Kidney (tissue), 14 donors: ENCODE results near the gene CCDC170. TPM values are rescaled to one million over a fixed set of nuclear protein-coding genes. Genes with fewer than 3 reads are reported as not detected.

Experiments
- DNase-seq, 5 donors: peaks; one replicate each; pipeline ENCODE4 v3.0.0-alpha.2; 2013 to 2020
- FAIRE-seq: peaks from 2 replicates; lab custom pipeline; 2012; peaks lifted over from hg19 to GRCh38; lab: Jason Lieb, UNC
- H3K27ac ChIP-seq, 2 donors: one replicate each; pipeline ENCODE4 v1.7.0; 2013; ENCODE audit warnings: low read depth in 2 of 2, low read length in 2 of 2, inconsistent platforms in 1 of 2
- H3K27me3 ChIP-seq: one replicate; pipeline ENCODE4 v1.7.1; 2013; ENCODE audit warnings: low read length, inconsistent platforms; ENCODE audit not compliant: control insufficient read depth, insufficient read depth
- H3K36me3 ChIP-seq, 3 donors: one replicate each; pipeline versions ENCODE4 v1.7.0 to v1.7.1; 2013; ENCODE audit warnings: low read length in 3 of 3, control low read depth in 1 of 3, inconsistent platforms in 1 of 3; ENCODE audit not compliant: insufficient read depth in 3 of 3, control insufficient read depth in 2 of 3
- H3K4me1 ChIP-seq, 3 donors: one replicate each; pipeline versions ENCODE4 v1.7.0 to v1.7.1; 2013; ENCODE audit warnings: low read length in 3 of 3, inconsistent platforms in 1 of 3, low read depth in 1 of 3; ENCODE audit not compliant: control insufficient read depth in 2 of 3, insufficient read depth in 2 of 3
- H3K4me3 ChIP-seq, 3 donors: one replicate each; pipeline versions ENCODE4 v1.7.0 to v1.8.1; 2013; ENCODE audit warnings: low read length in 3 of 3, control low read depth in 1 of 3, inconsistent platforms in 1 of 3
- H3K9ac ChIP-seq, 3 donors: one replicate each; pipeline versions ENCODE4 v1.7.0 to v1.7.1; 2013; ENCODE audit warnings: low read length in 3 of 3, control low read depth in 1 of 3, inconsistent platforms in 1 of 3
- H3K9me3 ChIP-seq, 3 donors: one replicate each; pipeline versions ENCODE4 v1.7.0 to v1.7.1; 2013; ENCODE audit warnings: low read length in 3 of 3, control low read depth in 1 of 3, inconsistent platforms in 1 of 3; ENCODE audit not compliant: control insufficient read depth in 2 of 3, insufficient read depth in 1 of 3
- CTCF ChIP-seq: IDR thresholded peaks from 3 replicates; pipeline ENCODE4 v1.5.1; 2012; ENCODE audit warnings: mild to moderate bottlenecking, moderate library complexity, borderline replicate concordance; ENCODE audit not compliant: insufficient read depth; ENCODE audit errors: extremely low read depth
- intact Hi-C: fragments of 100-400 bp; cut with DNase I; formaldehyde crosslinking; loops from one replicate; pipeline ENCODE4 v1.11.1; 2022
- polyA plus RNA-seq: library from polyadenylated mRNA; stranded (reverse); fragments of 350-450 nt; fragmentation: Illumina TruSeq; extraction: RNeasy Lipid Tissue Mini Kit (QIAGEN cat#74804); gene quantifications from one replicate; pipeline ENCODE4 v1.2.3, GENCODE V29; 2014; ENCODE audit warnings: low read depth, low replicate concordance; ENCODE audit not compliant: insufficient read depth
- total RNA-seq: library from RNA; stranded (reverse); fragmentation: NEBNext Ultra II Directional; extraction: Animal tissue kit (Norgen Biotek cat#: 25700); gene quantifications from one replicate; pipeline ENCODE4 v1.2.1, GENCODE V29; 2021
- donor health status: control.
- donor health status: control.
- donor health status: control.
- donor health status: control.
- donor health status: control.
- donor health status: DM: yes; HTN: yes; CAD: no.
- donor health status: Normal renal cell carcinoma (clear cell type).

CCDC170 gene
- total and polyA plus RNA-seq, 2 donors from 2014 or later: 0.34 to 2.1 TPM

GRCh38 chr6:151624481-151624880, 130.7 kb downstream of the CCDC170 start:
- H3K4me3 ChIP-seq: no peak overlapping the region
- no peaks in the 10 kb centered on the region for H3K9me3 ChIP-seq
- no peaks in the 10 kb centered on the region for H3K27me3 ChIP-seq
- H3K27ac ChIP-seq: no peak overlapping the region
- no peak overlapping the region for H3K9ac ChIP-seq
- intact Hi-C loops: no loop called here
- FAIRE-seq: no peak
- H3K36me3 ChIP-seq: no peaks in the 10 kb centered on the region
- TF ChIP-seq CTCF: no peak
- H3K4me1 ChIP-seq: no peaks in the 10 kb centered on the region
- DNase-seq: no peak

GRCh38 chr6:151624900-151625536, 131.2 kb downstream of the CCDC170 start:
- FAIRE-seq (no peak), DNase-seq (no peak)
- Histone ChIP-seq H3K4me3 (no peak overlapping the region), H3K27ac (no peak overlapping the region), H3K4me1 (no peaks in the 10 kb centered on the region), H3K9me3 (no peaks in the 10 kb centered on the region), H3K9ac (no peak overlapping the region), H3K36me3 (no peaks in the 10 kb centered on the region), H3K27me3 (no peaks in the 10 kb centered on the region)
- no peak for TF ChIP-seq CTCF
- intact Hi-C loops: no loop called here

GRCh38 chr6:151627689-151628444, 134.1 kb downstream of the CCDC170 start:
- Histone ChIP-seq H3K27me3 (no peaks in the 10 kb centered on the region), H3K36me3 (no peaks in the 10 kb centered on the region), H3K4me1 (no peaks in the 10 kb centered on the region), H3K9ac (no peak overlapping the region), H3K27ac (no peak overlapping the region), H3K4me3 (no peak overlapping the region), H3K9me3 (no peaks in the 10 kb centered on the region)
- intact Hi-C loops: no loop called here
- DNase-seq (no peak), FAIRE-seq (no peak)
- TF ChIP-seq CTCF: no peak
